Endothelial cell (in vitro differentiated cells): ENCODE measurements around the gene KAZN. TPM values are rescaled to one million over a fixed set of nuclear protein-coding genes. Genes with fewer than 3 reads are reported as not detected.

Experiments
- DNase-seq: peaks from one replicate; pipeline ENCODE4 v3.0.0; 2021; ENCODE audit warnings: low spot score
- H3K27ac Mint-ChIP-seq: one replicate; pipeline ENCODE4 v1.8.0; 2021; ENCODE audit warnings: mixed read lengths, inconsistent platforms; ENCODE audit not compliant: unreplicated experiment
- H3K27me3 Mint-ChIP-seq: one replicate; pipeline ENCODE4 v1.8.0; 2021; ENCODE audit warnings: mild to moderate bottlenecking, moderate library complexity, mixed read lengths, inconsistent platforms; ENCODE audit not compliant: unreplicated experiment
- H3K36me3 Mint-ChIP-seq: one replicate; pipeline ENCODE4 v1.8.0; 2021; ENCODE audit warnings: mild to moderate bottlenecking, low read depth, mixed read lengths, inconsistent platforms; ENCODE audit not compliant: unreplicated experiment
- H3K4me1 Mint-ChIP-seq: one replicate; pipeline ENCODE4 v1.8.0; 2021; ENCODE audit warnings: mild to moderate bottlenecking, mixed read lengths, inconsistent platforms; ENCODE audit not compliant: unreplicated experiment
- H3K4me3 Mint-ChIP-seq: one replicate; pipeline ENCODE4 v1.8.0; 2021; ENCODE audit warnings: mild to moderate bottlenecking, mixed read lengths, inconsistent platforms; ENCODE audit not compliant: unreplicated experiment
- H3K9me3 Mint-ChIP-seq: one replicate; pipeline ENCODE4 v1.8.0; 2021; ENCODE audit warnings: mixed read lengths, inconsistent platforms; ENCODE audit not compliant: unreplicated experiment
- CTCF ChIP-seq: fragments of 200-600 bp; sonication (generic); IDR thresholded peaks from one replicate; pipeline ENCODE4 v1.5.0; 2021; ENCODE audit warnings: antibody characterized with exemption; ENCODE audit not compliant: unreplicated experiment
- total RNA-seq: library from RNA; stranded (reverse); fragmentation: NEBNext Ultra II Directional; extraction: Animal tissue kit (Norgen Biotek cat#: 25700); gene quantifications from one replicate; pipeline ENCODE4 v1.2.1, GENCODE V29; 2021; ENCODE audit not compliant: unreplicated experiment

The KAZN gene
- total RNA-seq, 1 donor from 2014 or later: 10.1 TPM

- H3K4me3 Mint-ChIP-seq: no peak overlapping the region
- TF ChIP-seq CTCF: no peak
- peak overlapping the region; percentile 48 for H3K27ac Mint-ChIP-seq
- H3K27me3 Mint-ChIP-seq: peaks cover 3% of the 10 kb centered on the region
- peaks cover 22% of the 10 kb centered on the region for H3K4me1 Mint-ChIP-seq
- H3K36me3 Mint-ChIP-seq: no peaks in the 10 kb centered on the region
- H3K9me3 Mint-ChIP-seq: no peaks in the 10 kb centered on the region
- DNase-seq: no peak
Measured at GRCh38 chr1:15137809-15138208, 539.3 kb downstream of the KAZN start.

GRCh38 chr1:15139654-15140350 lies 541.3 kb downstream of the KAZN start:
- peak; percentile 72 for DNase-seq
- peaks cover 22% of the 10 kb centered on the region for H3K4me1 Mint-ChIP-seq
- no peak for TF ChIP-seq CTCF
- no peaks in the 10 kb centered on the region for H3K9me3 Mint-ChIP-seq
- no peak overlapping the region for H3K4me3 Mint-ChIP-seq
- H3K27me3 Mint-ChIP-seq: peaks cover 2% of the 10 kb centered on the region
- H3K36me3 Mint-ChIP-seq: no peaks in the 10 kb centered on the region
- H3K27ac Mint-ChIP-seq: peak overlapping the region; percentile 93

DNA sequence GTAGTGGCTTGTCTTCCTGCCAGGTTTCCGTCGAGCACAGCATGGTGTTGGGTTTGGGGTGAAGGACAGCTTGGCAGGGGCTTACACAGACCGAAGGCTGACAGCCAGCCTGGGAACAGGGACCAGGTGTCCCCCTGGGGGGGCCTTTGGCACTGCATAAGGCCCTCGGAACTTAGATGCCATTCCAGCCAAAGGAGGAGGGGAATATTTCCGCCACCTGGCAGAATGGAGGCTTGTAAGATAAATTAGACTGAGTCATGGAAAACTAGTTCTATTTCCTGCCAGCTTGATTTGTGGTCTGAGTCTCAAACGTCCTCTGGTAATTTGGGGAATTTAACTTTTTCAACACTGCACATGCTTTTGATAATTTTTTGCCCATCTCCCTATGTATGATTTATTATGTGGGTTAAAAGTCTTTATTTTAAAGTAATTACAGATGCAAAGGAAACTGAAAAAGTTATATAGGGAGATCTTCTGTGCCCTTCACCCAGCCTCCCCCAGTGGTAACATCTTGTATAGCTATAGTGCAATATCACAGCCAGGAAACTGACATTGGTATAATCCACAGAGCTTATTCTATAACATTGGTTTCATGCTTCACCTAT lies 543.6 kb downstream of the KAZN start:
- H3K27ac Mint-ChIP-seq: no peak overlapping the region
- H3K27me3 Mint-ChIP-seq: peaks cover 2% of the 10 kb centered on the region
- H3K36me3 Mint-ChIP-seq: no peaks in the 10 kb centered on the region
- no peak for TF ChIP-seq CTCF
- no peak for DNase-seq
- H3K9me3 Mint-ChIP-seq: no peaks in the 10 kb centered on the region
- H3K4me1 Mint-ChIP-seq: peaks cover 22% of the 10 kb centered on the region
- H3K4me3 Mint-ChIP-seq: no peak overlapping the region

DNA sequence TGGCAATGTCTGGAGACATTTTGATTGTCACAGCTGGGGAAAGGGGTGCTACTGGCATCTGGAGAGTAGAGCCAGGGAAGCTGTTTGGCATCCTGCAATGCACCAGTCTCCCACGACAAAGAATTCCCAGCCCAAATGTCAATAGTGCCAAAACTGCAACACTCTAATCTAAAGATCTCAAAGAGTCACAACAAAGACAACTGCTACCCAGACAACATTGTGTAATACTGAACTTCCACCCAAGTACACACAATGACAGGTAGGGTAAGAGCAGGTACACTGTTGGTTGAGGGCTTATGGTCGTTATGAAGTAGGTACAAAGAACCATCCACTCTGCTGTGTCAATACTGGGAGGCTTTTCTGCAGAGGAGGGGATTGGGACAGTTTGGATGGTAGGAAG lies 546.8 kb downstream of the KAZN start:
- DNase-seq: no peak
- H3K4me3 Mint-ChIP-seq: no peak overlapping the region
- H3K9me3 Mint-ChIP-seq: no peaks in the 10 kb centered on the region
- H3K36me3 Mint-ChIP-seq: no peaks in the 10 kb centered on the region
- H3K27me3 Mint-ChIP-seq: peaks cover 2% of the 10 kb centered on the region
- no peak for TF ChIP-seq CTCF
- H3K27ac Mint-ChIP-seq: no peak overlapping the region
- peaks cover 19% of the 10 kb centered on the region for H3K4me1 Mint-ChIP-seq

GRCh38 chr1:15146142-15146680 lies 547.7 kb downstream of the KAZN start:
- Mint-ChIP-seq H3K36me3 (no peaks in the 10 kb centered on the region), H3K4me1 (peaks cover 19% of the 10 kb centered on the region), H3K27ac (no peak overlapping the region), H3K4me3 (no peak overlapping the region), H3K9me3 (no peaks in the 10 kb centered on the region), H3K27me3 (no peaks in the 10 kb centered on the region)
- no peak for DNase-seq
- no peak for TF ChIP-seq CTCF
